ENCODE results near the gene SERPINB6. TPM values are rescaled to one million over a fixed set of nuclear protein-coding genes. Genes with fewer than 3 reads are reported as not detected.
A peak's percentile ranks its signal among the peaks of the same experiment; 100 is the strongest.

Gene SERPINB6
- polyA plus RNA-seq, 3 donors: 117 to 208 (median 200) TPM

DNA sequence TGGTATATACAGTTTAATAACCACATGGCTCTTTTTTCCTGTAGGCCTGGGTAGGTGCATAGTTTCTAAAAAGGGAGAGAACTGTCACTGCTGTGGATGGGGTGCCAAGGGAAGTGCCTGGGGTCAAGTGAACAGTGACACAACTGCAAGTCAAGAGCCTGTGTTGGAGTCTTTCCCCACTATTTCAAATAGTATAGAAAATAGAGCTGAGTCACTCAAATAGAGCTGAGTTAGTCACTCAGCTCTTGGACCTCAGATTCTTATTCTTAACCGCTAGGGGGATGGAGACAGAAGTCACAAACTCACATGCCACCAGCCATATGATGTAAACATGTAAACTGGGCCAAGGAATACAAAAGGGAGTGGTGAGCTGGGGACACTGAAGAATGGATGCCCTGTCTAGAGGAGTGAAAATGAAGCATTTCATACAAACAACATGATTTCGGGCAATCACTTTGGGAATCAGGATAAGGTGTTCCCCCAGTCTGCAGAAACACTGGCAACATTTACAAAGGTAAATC is 30.5 kb upstream of the SERPINB6 start:
- peaks cover 1 to 5% (median 2%) of the 10 kb centered on the region in 3 donors for H3K27me3 Mint-ChIP-seq (ENCODE audit: low read depth in 3 of 3)
- peak; percentile 81 to 94 (median 90) for DNase-seq
- Histone ChIP-seq H2AFZ (ENCODE audit: insufficient read depth, low read depth, low read length, poor library complexity, severe bottlenecking) (no peak overlapping the region), H3K4me3 (replicated peaks in 1 of 3; ENCODE audit: low read depth in 2 of 3, low read length in 3 of 3) (no peak overlapping the region), H3K27ac (ENCODE audit: low read depth in 1 of 2, low read length in 2 of 2) (no peak overlapping the region), H4K20me1 (ENCODE audit: insufficient read depth, low read length) (no peaks in the 10 kb centered on the region), H3K9me3 (replicated peaks in 1 of 2; ENCODE audit: control insufficient read depth in 1 of 2, insufficient read depth in 1 of 2, low read length in 2 of 2) (no peaks in the 10 kb centered on the region), H3K27me3 (ENCODE audit: control insufficient read depth in 2 of 2, insufficient read depth in 2 of 2, low read length in 2 of 2) (no peaks in the 10 kb centered on the region), H3K79me2 (ENCODE audit: insufficient read depth, low read length) (peaks cover 20% of the 10 kb centered on the region), H3K4me1 (ENCODE audit: control insufficient read depth in 1 of 2, insufficient read depth in 2 of 2, low read length in 2 of 2) (peaks cover 35 to 40% of the 10 kb centered on the region in 2 donors), H3K4me2 (replicated peaks; ENCODE audit: extremely low read depth, low read length, poor library complexity, severe bottlenecking) (no peak overlapping the region), H3K9ac (ENCODE audit: insufficient read depth, low read length, poor library complexity, severe bottlenecking) (no peak overlapping the region), H3K36me3 (replicated peaks in 1 of 2; ENCODE audit: control insufficient read depth in 1 of 2, insufficient read depth in 2 of 2, low read length in 2 of 2) (peaks cover 18 to 30% of the 10 kb centered on the region in 2 donors)
- 100% methylated on average over 1 of the region's 2 CpGs for WGBS (ENCODE audit: insufficient coverage)
- H3K4me1 Mint-ChIP-seq: peaks cover 39% of the 10 kb centered on the region
- peak; percentile 80 for TF ChIP-seq CTCF (IDR thresholded peaks at IDR 0.05)
- H3K4me3 Mint-ChIP-seq: peak overlapping the region in 1 of 2 donors; percentile 16
- H3K27ac Mint-ChIP-seq: peak overlapping the region; percentile 54 to 96 (median 85)
- intact Hi-C loops (cut with micrococcal nuclease): no loop called here
- H3K36me3 Mint-ChIP-seq: peaks cover 39 to 50% of the 10 kb centered on the region in 2 donors
- H3K9me3 Mint-ChIP-seq: peaks cover 0 to 1% (median 0%) of the 10 kb centered on the region in 7 donors

- Histone ChIP-seq H3K4me1 (ENCODE audit: control insufficient read depth in 1 of 2, insufficient read depth in 2 of 2, low read length in 2 of 2) (peaks cover 35 to 40% of the 10 kb centered on the region in 2 donors), H4K20me1 (ENCODE audit: insufficient read depth, low read length) (no peaks in the 10 kb centered on the region), H3K79me2 (ENCODE audit: insufficient read depth, low read length) (peaks cover 20% of the 10 kb centered on the region), H2AFZ (ENCODE audit: insufficient read depth, low read depth, low read length, poor library complexity, severe bottlenecking) (no peak overlapping the region), H3K27ac (ENCODE audit: low read depth in 1 of 2, low read length in 2 of 2) (no peak overlapping the region), H3K27me3 (ENCODE audit: control insufficient read depth in 2 of 2, insufficient read depth in 2 of 2, low read length in 2 of 2) (no peaks in the 10 kb centered on the region), H3K9me3 (replicated peaks in 1 of 2; ENCODE audit: control insufficient read depth in 1 of 2, insufficient read depth in 1 of 2, low read length in 2 of 2) (no peaks in the 10 kb centered on the region), H3K9ac (ENCODE audit: insufficient read depth, low read length, poor library complexity, severe bottlenecking) (no peak overlapping the region), H3K4me3 (replicated peaks in 1 of 3; ENCODE audit: low read depth in 2 of 3, low read length in 3 of 3) (no peak overlapping the region), H3K36me3 (replicated peaks in 1 of 2; ENCODE audit: control insufficient read depth in 1 of 2, insufficient read depth in 2 of 2, low read length in 2 of 2) (peaks cover 17 to 25% of the 10 kb centered on the region in 2 donors), H3K4me2 (replicated peaks; ENCODE audit: extremely low read depth, low read length, poor library complexity, severe bottlenecking) (no peak overlapping the region)
- Mint-ChIP-seq H3K4me3 (peak overlapping the region in 1 of 2 donors; percentile 94), H3K36me3 (peaks cover 33 to 45% of the 10 kb centered on the region in 2 donors), H3K4me1 (peaks cover 35% of the 10 kb centered on the region), H3K27ac (peak overlapping the region in 6 of 7 donors; percentile 74 to 96 (median 88)), H3K27me3 (ENCODE audit: low read depth in 3 of 3) (peaks cover 2 to 5% (median 3%) of the 10 kb centered on the region in 3 donors), H3K9me3 (peaks cover 0 to 1% (median 0%) of the 10 kb centered on the region in 7 donors)
- no peak for TF ChIP-seq CTCF (IDR thresholded peaks at IDR 0.05)
- intact Hi-C loops (cut with micrococcal nuclease): no loop called here
- no CpG with 5 or more reads among the region's 11 CpGs for WGBS (ENCODE audit: insufficient coverage)
- DNase-seq: no peak
These were observed 29.9 kb upstream of the SERPINB6 start for GRCh38 chr6:3001146-3001772.

Measured in CD14-positive monocyte (primary cell).